Esophagus muscularis mucosa (tissue), 4 donors: Measurements from ENCODE around the gene PDLIM5.

ENCODE experiments used
- EP300 ChIP-seq: sonication (generic); formaldehyde crosslinking; IDR thresholded peaks from one replicate; pipeline ENCODE4 v1.6.1; 2017; ENCODE audit warnings: antibody characterized with exemption
- POLR2A ChIP-seq: fragments of 450-650 bp; IDR thresholded peaks from one replicate; pipeline ENCODE4 v1.6.1; 2017; ENCODE audit warnings: antibody characterized with exemption, moderate library complexity, mild to moderate bottlenecking, low read depth
- POLR2AphosphoS5 ChIP-seq, 2 donors: sonication (generic); formaldehyde crosslinking; IDR thresholded peaks; one replicate each; pipeline ENCODE4 v1.6.1; 2017; ENCODE audit warnings: antibody characterized with exemption in 2 of 2
- TF ChIP-seq, protein P1 (sequence below), 3 experiments: fragments of 200-600 bp in 2 of 3; fragments of 450-650 bp in 1 of 3; sonication (generic) in 2 of 3; IDR thresholded peaks; one replicate each; pipeline ENCODE4 v1.5.1; 2017 to 2019; ENCODE audit warnings: antibody characterized with exemption in 3 of 3, mild to moderate bottlenecking in 2 of 3, moderate library complexity in 1 of 3

DNA sequence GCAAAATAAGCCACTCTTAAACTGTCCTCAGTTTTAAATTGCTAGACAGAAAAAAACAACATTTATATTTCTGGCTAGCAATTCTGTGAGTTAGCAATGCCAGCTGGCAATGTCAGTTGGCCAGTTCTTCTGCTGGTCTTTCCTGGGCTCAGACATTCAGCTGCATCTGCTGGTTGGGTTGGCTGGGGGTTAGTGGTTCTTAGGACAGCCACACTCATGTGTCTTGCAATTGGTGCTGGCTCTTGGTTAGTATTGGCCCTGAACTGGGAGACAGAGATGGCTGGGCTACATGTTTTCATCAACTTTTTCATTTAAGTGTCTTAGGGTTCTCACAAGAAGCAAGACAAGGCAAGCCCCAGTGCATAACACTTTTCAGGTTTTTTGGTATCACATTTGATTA is 48.0 kb upstream of the PDLIM5 start:
- TF ChIP-seq, protein P1, sequence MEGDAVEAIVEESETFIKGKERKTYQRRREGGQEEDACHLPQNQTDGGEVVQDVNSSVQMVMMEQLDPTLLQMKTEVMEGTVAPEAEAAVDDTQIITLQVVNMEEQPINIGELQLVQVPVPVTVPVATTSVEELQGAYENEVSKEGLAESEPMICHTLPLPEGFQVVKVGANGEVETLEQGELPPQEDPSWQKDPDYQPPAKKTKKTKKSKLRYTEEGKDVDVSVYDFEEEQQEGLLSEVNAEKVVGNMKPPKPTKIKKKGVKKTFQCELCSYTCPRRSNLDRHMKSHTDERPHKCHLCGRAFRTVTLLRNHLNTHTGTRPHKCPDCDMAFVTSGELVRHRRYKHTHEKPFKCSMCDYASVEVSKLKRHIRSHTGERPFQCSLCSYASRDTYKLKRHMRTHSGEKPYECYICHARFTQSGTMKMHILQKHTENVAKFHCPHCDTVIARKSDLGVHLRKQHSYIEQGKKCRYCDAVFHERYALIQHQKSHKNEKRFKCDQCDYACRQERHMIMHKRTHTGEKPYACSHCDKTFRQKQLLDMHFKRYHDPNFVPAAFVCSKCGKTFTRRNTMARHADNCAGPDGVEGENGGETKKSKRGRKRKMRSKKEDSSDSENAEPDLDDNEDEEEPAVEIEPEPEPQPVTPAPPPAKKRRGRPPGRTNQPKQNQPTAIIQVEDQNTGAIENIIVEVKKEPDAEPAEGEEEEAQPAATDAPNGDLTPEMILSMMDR (IDR thresholded peaks at IDR 0.05) = no peak
- no peak for TF ChIP-seq POLR2A
- no peak for TF ChIP-seq POLR2AphosphoS5 (IDR thresholded peaks at IDR 0.05)
- TF ChIP-seq EP300 = no peak
